HG03442 (cell line): ENCODE results near the gene MIEN1.
"Not testable (repeated sequence)": the region's sequence is repeated elsewhere in the genome, so short reads cannot be mapped to it uniquely, and the experiment has no call there.

Experiments used
- ATAC-seq: cut with Tn5 transposase; IDR thresholded peaks from one replicate; pipeline ENCODE4 v1.9.1; 2021; ENCODE audit warnings: mild to moderate bottlenecking, moderate library complexity; ENCODE audit not compliant: unreplicated experiment

The MIEN1 gene

GRCh38 chr17:39742126-39742855 is 12.0 kb upstream of the MIEN1 start:
- ATAC-seq: no peak

DNA sequence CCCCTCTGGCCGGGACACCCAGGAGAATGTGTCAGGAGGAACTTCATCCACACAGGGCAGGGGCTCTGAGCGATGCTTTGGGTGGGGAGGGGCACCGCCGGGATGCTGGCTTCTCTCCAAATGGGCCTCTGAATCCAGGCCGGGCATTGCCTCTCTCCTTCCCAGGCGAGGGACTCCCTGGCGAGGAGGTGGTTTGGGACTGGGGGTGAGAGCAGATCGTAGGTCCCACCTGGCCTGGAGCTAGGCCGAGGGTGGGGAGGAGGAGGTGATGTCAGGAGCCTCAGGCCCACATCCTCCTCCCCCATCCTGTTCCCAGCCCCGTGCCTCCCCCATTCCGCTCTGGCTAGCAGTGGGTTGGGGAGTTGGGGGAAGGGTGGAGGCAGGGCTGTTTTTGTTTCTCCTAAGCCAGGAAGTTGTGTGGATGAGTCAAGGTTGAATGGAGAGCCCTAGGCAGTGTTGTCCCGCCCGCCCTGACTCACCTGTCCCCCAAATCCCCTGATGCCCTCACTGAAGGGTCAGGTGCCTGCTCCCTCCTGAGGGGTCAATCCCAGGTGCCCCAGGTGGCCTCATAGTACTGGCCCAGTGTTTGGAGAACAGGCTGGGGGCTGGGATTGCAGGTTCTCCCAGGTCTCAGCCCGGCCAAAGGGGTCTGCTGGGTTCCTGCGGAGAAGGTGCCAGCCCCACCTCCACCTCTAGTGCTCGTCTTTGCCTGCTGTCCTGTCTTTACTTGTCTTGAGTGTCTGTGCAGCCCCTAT is 10.2 kb upstream of the MIEN1 start:
- no peak for ATAC-seq

DNA sequence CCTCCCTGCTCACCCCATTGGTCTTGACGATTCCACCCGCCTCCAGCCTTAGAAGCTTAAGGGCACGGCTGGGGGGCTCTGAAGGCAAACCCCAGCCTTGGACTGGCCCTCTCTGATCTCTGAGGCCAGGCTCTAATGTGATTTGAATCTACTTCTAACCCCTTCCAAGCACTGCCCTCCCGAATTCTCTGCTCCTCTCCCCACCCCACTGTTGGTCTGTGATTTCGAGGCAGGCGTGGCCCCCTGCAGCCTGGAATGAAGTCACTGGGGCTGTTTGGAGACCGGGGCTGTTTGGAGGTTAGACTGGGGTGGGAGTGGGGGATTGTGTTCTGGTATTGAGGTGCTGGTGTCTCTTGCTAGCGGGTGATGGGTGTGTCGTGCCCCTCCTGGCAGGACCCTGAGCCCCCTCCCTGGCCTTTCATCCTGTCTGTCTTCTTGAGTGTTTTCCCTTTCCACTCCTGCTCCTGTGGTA is 9.6 kb upstream of the MIEN1 start:
- ATAC-seq: no peak

- no peak for ATAC-seq
These were observed 8.9 kb upstream of the MIEN1 start for GRCh38 chr17:39738983-39739884.

DNA sequence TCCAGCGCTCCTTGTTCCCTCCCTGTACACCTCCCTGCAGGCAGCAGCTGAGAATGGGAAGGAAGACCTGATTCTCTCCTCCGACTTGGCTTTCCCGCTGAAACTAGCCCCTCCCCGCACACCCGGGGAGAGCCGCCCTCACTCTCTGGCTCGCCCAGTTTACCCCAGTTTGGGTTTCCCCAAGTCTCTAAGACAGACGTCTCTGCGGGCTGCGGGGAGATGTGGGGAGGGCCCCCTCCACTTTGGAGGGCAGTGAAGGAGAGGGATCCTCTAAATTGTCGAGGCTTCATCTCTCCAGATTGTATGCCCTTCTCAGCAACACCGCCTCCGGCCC is 8.2 kb upstream of the MIEN1 start:
- no peak for ATAC-seq

GRCh38 chr17:39737760-39738567 is 7.6 kb upstream of the MIEN1 start, which contains the start of gene GRB7:
Gene GRB7 (plus strand): TSS chr17:39737938. CDS start chr17:39742302, 4,364 bp downstream.
- no peak for ATAC-seq

GRCh38 chr17:39737206-39737759 is 7.0 kb upstream of the MIEN1 start:
- ATAC-seq: no peak

DNA sequence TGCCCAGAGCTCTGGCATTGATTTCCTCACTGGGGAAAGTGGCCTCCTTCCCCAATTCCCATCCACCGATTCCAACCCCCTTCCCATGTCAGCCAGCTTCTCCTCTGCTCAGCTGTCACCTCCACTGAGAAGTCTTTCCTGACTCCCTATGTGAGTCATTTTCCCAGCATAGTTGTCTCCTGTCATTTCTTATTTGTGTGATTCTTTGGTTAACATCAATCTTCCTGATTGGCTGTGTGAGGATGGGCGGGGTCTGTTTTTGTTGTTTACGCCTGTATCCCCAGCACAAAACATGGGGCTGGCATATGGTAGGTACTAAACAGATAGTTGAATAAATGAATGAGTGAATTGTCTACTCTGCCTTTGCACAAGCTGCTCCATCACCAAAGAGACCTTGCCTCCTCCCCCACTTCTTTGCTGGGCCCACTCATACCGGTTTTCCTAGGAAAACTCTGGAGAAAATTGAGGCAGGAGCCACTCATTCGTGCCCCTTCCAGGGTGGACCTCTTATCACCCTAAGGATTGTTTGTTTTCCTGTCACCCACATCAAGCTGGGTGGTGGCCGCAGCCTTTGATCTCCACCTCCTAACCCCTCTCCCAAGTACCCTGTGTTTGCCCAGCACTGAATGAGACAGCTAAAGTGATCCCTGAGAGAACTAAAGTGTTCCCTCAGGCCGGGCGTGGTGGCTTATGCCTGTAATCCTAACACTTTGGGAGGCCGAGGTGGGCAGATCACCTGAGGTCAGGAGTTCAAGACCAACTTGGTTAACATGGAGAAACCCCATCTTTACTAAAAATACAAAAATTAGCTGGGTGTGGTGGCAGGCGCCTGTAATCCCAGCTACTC is 6.2 kb upstream of the MIEN1 start:
- no peak for ATAC-seq

DNA sequence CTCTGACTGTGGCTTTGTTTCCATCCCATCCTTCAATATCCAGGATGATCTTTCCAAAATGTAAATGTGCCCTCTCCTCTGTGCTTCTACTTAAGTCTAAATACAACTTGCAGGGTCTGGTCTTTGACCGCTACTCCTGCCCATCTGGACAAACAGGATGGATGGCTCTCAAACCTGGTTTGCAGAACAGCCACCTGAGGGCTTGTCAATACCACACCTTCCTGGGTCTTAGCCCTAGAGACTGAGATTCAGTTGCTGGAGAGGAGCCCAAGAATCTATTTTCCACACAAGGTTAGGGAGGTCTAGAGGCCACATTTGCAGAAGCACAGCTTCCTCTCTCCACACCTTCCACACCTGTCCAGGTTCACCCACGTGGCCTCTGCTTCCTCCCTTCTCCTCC is 5.5 kb upstream of the MIEN1 start:
- no peak for ATAC-seq

GRCh38 chr17:39732586-39732985 is 2.3 kb upstream of the MIEN1 start:
- no peak for ATAC-seq

- ATAC-seq: no peak
These were observed 966 bp downstream of the MIEN1 start for GRCh38 chr17:39729280-39729851.

DNA sequence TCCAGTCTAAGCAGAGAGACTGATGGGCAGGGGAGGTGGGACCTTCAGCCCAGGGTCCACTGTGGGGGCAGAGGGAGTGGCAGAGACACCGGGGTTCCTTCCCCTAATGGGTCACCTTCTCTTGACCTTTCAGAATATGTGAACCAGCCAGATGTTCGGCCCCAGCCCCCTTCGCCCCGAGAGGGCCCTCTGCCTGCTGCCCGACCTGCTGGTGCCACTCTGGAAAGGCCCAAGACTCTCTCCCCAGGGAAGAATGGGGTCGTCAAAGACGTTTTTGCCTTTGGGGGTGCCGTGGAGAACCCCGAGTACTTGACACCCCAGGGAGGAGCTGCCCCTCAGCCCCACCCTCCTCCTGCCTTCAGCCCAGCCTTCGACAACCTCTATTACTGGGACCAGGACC is 2.8 kb downstream of the MIEN1 start:
- ATAC-seq: no peak

DNA sequence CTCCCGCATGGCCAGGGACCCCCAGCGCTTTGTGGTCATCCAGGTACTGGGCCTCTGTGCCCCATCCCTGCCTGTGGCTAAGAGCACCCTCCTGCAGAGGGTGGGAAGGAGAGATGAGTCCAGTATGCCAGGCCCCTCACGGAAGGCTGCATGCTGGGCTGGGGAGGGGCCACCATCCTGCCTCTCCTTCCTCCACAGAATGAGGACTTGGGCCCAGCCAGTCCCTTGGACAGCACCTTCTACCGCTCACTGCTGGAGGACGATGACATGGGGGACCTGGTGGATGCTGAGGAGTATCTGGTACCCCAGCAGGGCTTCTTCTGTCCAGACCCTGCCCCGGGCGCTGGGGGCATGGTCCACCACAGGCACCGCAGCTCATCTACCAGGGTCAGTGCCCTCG is 3.7 kb downstream of the MIEN1 start:
- no peak for ATAC-seq

- not testable (repeated sequence) for ATAC-seq
These were observed 4.4 kb downstream of the MIEN1 start for GRCh38 chr17:39725923-39726322.

GRCh38 chr17:39724731-39725130 is 5.6 kb downstream of the MIEN1 start:
- no peak for ATAC-seq

DNA sequence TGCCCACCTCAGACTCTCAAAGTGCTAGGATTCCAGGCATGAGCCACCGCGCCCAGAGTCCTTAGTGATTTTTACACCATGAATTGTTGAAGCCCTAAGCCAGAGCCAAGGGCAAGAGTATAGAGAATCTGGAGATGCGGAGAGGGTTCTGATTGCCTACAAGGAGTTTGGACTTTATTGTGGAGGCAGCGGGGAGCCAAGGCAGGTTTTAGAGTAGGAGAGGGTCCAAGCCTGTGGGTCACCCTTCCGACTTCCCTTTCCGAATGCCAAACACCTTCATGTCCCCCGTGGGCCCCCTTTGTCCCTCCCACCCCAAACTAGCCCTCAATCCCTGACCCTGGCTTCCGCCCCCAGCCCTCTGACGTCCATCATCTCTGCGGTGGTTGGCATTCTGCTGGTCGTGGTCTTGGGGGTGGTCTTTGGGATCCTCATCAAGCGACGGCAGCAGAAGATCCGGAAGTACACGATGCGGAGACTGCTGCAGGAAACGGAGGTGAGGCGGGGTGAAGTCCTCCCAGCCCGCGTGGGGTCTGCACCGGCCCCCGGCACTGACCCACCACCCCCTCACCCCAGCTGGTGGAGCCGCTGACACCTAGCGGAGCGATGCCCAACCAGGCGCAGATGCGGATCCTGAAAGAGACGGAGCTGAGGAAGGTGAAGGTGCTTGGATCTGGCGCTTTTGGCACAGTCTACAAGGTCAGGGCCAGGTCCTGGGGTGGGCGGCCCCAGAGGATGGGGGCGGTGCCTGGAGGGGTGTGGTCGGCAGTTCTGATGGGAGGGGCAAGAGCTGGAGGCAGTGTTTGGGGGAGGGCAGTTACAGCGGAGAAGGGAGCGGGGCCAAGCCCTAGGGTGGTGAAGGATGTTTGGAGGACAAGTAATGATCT is 7.1 kb downstream of the MIEN1 start:
- ATAC-seq: no peak

DNA sequence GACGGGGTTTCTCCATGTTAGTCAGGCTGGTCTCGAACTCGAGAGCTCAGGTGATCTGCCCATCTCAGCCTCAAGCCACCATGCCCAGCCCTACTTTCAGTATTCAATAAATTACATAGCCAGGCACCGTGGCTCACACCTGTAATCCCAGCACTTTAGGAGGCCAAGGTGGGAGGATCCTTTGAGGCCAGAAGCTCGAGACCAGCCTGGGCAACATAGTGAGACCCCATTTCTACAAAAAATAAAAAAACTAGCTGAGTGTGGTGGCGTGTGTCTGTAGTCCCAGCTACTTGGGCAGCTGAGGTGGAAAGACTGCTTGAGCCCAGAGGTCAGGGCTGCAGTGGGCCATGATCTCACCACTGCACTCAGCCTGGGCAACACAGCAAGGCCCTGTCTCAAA is 8.2 kb downstream of the MIEN1 start:
- no peak for ATAC-seq
